ENCODE measurements around the gene CDH15.

The CDH15 gene

GRCh38 chr16:89200850-89201411 is 29.4 kb downstream of the CDH15 start:
- no peak for DNase-seq

- peak in 1 of 2 donors; percentile 48 for DNase-seq
These were observed 30.2 kb downstream of the CDH15 start for GRCh38 chr16:89201439-89202377.

DNA sequence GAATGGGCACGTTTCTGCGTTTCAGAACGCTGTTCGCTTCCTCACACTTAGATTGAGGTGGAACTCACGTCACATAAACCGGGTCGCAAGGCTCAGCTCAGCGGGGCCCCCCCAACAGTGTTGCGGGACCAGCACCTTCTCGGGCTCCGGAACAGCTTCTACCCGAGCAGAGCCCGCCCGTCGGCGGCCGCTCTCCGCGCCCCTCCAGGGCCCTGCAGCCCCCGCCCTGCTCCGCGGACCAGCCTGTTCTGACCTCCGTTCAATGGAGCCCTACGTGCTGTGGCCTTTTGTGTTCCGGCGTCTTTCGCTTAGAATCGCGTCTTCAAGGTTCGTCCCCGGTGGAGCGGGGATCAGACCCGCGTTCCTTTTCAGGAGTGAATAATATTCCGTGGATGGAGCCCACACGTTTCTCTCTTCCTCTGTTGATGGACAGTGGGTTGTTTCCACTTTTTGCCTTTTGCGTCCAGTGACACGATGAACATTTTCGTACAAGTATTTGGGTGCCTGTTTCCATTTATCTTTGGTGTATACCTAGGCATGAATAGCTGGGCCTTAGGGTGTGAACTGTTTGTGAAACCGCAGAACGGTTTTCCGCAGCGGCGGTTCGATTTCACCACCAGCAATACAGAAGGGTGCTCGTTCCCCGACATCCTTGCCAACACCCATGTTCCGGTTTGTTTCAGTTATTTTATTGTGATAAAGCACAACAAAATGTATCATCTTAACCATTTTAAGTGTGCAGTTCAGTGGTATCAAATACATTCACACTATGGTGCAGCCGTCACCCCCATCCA is 31.1 kb downstream of the CDH15 start:
- DNase-seq = no peak

DNA sequence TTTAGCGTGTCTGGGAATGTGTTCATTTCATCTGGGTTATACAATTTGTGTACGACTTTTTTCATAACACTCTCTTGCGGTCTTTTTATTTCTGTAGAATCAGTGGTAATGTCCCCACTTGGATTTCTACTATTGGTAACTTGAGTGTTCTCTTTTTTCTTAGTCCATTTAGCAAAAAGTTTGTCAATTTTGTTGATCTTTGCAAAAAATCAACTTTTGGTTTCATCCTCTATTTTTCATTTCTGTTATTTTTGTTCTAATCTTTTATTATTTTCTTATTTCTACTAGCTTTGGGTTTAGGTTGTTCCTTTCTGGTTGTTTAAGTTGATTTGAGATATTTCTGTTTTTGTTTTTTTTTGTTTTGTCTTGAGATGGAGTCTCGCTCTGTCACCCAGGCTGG is 36.4 kb downstream of the CDH15 start:
- DNase-seq = no peak

DNA sequence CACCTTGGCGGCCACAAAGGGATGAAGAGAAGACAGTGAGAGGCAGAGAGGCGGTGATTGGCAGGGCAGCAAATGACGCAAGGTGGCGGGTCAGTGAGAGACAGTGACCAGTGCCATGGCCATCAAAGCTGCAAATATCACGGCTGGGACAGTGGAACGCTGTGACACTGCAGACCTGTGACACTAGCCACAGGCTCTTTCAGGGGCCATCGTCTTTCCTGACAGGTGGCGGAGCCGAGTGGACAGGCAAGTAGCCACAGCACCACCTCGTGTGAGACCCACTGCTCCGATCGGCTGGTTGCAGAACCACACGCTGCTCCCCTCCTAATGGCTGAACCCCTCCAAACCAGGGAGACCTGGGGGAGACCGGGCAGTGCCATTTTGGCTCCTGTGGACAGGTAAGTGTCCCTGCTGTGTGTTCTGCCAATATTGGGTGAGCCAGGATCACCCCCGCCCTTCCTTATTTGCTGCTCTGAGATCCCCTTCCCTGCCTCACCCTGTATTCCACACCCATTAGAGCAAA is 38.0 kb downstream of the CDH15 start:
- no peak for DNase-seq

DNA sequence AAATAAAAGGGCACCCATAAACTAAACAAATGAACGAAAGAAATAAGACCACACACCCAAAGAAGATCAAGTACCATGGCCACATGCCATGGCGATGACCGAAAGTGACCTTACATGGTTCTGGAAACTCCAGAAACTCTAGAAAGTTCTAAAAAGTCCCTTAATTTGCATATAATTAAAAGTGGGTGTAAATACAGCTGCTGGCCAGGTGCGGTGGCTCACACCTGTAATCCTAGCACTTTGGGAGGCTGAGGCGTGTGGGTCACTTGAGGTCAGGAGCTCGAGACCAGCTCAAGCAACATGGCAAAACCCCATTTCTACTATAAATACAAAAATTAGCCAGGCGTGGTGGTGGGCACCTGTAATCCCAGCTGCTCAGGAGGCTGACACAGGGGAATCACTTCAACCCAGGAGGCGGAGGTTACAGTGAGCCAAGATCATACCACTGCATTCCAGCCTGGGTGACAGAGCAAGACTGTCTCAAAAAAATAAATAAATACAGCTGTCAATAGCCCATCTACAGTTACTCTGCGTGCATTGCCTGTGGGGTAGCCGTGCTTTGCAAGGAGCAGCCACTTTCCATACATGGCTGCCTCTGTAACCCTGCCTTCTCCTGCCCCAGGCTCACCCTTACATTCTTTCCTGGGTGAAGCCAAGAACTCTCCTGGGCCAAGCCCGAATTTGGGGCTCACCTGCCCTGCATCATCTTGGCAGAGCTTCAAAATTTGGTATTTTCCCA is 38.8 kb downstream of the CDH15 start:
- no peak for DNase-seq

GRCh38 chr16:89210904-89211515 is 39.5 kb downstream of the CDH15 start:
- no peak for DNase-seq

GRCh38 chr16:89216315-89217137 is 45.0 kb downstream of the CDH15 start:
- DNase-seq = peak; percentile 40 to 58

- DNase-seq = no peak
These were observed 45.5 kb downstream of the CDH15 start for GRCh38 chr16:89217138-89217387.

GRCh38 chr16:89217388-89218191 is 46.0 kb downstream of the CDH15 start, which contains the start of gene ZNF778:
ZNF778 (plus strand) TSS chr16:89217703; CDS start chr16:89221128, 3,425 bp downstream.
- DNase-seq = peak; percentile 68 to 80

DNA sequence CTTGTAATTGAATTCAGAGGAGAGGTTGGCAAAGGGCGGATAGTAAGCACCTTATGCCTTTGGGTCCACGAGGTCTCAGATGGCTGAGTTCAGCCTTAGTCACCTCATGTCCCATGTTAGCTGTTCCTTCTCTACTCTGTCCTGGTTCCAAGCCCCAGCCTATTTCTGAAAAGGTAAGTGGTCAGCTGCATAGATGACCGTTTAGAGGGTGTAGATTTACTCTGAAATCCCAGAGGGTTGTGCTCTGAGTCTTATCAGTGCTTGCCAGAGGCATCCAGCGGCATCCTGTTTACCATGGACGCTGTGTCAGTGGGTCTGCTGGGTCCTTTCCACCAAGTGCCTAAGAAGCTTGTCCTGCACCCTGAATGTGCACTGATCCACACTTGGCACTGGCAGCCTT is 47.8 kb downstream of the CDH15 start:
- no peak for DNase-seq

DNA sequence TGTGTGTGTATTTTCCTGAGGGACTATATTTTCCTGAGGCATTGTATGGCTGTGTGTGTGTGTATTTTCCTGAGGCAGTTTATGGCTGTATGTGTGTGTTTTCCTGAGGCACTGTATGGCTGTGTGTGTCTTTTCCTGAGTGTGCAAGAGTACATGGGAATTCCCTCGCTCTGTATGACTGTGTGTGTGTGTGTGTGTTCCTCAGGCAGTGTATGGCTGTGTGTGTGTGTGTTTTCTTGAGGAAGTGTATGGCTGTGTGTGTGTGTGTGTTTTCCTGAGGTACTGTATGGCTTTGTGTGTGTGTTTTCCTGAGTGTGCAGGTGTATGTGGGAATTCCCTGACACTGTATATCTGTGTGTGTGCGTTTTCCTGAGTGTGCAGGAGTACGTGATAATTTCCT is 50.1 kb downstream of the CDH15 start:
- no peak for DNase-seq

DNA sequence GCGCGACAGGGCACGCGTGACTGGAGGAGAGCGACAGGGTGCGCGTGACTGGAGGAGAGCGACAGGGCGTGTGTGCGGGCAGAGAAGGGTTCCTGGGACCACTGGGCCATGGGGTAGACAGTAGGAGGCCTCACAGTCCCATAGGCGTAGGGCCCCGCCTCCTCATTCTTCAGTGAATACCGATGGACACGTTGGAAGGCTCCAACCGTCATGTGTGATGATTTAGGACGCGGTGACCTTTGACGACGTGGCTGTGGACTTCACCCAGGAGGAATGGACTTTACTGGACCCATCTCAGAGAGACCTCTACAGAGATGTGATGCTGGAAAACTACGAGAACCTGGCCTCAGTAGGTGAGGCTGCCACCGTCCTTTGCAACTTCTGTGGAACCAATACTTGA is 51.4 kb downstream of the CDH15 start:
- DNase-seq = no peak

DNA sequence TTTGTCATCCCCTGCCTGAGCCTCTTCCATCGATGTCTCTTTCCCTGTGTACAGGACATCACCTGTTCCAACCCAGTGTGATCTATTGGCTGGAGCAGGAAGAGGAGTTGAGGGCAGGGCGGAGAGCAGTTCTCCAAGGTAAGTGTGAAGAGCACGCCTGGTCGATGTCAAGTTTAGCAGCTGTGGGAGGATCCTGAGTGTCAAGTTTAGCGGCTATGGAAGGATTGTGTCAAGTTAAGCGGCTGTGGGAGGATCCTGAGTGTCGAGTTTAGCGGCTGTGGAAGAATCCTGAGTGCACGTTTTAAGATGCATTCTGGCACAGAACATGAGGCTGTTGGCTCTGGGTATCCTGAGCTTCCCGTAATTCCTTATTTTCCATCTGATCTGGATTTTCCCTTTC is 53.1 kb downstream of the CDH15 start:
- DNase-seq = no peak

GRCh38 chr16:89230255-89230654 is 58.7 kb downstream of the CDH15 start:
- DNase-seq = no peak

GRCh38 chr16:89232107-89232506 is 60.6 kb downstream of the CDH15 start:
- DNase-seq = no peak

- no peak for DNase-seq
These were observed 62.3 kb downstream of the CDH15 start for GRCh38 chr16:89233678-89234490.

- no peak for DNase-seq
These were observed 66.2 kb downstream of the CDH15 start for GRCh38 chr16:89237733-89238132.

- peak; percentile 58 to 78 for DNase-seq
These were observed 69.8 kb downstream of the CDH15 start for GRCh38 chr16:89241187-89242007.

Measured in bone marrow (tissue), 2 donors.